ENCODE results near the gene ZNF280A.

DNA sequence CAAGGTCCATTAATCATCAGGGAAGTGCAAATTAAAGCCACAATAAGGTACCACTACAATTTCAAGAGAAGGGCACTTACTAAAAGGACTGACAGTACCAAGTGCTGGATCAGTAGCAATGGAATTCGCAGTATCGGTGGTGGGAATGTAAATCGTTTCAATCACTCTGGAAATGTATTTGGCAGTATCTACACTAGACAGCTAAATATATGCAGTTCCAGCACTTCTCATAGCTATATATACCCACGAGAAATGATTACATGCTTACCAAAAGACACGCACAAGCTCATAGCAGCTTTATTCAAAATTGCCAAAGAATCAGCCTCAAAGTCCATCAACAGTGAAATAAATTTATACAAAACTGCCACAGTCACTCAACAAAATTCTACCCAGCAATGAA lies 7.1 kb downstream of the ZNF280A start:
- TF ChIP-seq FOXK1 (CRISPR knock-in tag; IDR thresholded peaks at IDR 0.05; ENCODE audit: borderline replicate concordance) (no peak), FOSL1 (tag; conservative IDR thresholded peaks at IDR 0.05) (no peak), CEBPB (tag; IDR thresholded peaks at IDR 0.05) (no peak), CREM (IDR thresholded peaks at IDR 0.05; ENCODE audit: low read depth) (no peak), RFX5 (IDR thresholded peaks at IDR 0.05; ENCODE audit: low read depth, low read length) (no peak), SP1 (CRISPR knock-in tag; IDR thresholded peaks at IDR 0.05) (no peak), JUNB (CRISPR knock-in tag; conservative IDR thresholded peaks at IDR 0.05) (no peak), PTBP1 (IDR thresholded peaks at IDR 0.05; ENCODE audit: low read depth, low read length) (no peak), TCF7L2 (IDR thresholded peaks at IDR 0.05; ENCODE audit: low read depth, low read length) (no peak), CHD1 (IDR thresholded peaks at IDR 0.05; ENCODE audit: low read length) (no peak), ZNF24 (IDR thresholded peaks at IDR 0.05) (no peak)
- TF ChIP-seq, protein P1, sequence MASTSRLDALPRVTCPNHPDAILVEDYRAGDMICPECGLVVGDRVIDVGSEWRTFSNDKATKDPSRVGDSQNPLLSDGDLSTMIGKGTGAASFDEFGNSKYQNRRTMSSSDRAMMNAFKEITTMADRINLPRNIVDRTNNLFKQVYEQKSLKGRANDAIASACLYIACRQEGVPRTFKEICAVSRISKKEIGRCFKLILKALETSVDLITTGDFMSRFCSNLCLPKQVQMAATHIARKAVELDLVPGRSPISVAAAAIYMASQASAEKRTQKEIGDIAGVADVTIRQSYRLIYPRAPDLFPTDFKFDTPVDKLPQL (IDR thresholded peaks at IDR 0.05; ENCODE audit: extremely low read depth, insufficient read length) = no peak
- TF ChIP-seq, protein P2, sequence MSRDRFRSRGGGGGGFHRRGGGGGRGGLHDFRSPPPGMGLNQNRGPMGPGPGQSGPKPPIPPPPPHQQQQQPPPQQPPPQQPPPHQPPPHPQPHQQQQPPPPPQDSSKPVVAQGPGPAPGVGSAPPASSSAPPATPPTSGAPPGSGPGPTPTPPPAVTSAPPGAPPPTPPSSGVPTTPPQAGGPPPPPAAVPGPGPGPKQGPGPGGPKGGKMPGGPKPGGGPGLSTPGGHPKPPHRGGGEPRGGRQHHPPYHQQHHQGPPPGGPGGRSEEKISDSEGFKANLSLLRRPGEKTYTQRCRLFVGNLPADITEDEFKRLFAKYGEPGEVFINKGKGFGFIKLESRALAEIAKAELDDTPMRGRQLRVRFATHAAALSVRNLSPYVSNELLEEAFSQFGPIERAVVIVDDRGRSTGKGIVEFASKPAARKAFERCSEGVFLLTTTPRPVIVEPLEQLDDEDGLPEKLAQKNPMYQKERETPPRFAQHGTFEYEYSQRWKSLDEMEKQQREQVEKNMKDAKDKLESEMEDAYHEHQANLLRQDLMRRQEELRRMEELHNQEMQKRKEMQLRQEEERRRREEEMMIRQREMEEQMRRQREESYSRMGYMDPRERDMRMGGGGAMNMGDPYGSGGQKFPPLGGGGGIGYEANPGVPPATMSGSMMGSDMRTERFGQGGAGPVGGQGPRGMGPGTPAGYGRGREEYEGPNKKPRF (IDR thresholded peaks at IDR 0.05; ENCODE audit: low read depth, low read length) = no peak
- TF ChIP-seq, protein P3, sequence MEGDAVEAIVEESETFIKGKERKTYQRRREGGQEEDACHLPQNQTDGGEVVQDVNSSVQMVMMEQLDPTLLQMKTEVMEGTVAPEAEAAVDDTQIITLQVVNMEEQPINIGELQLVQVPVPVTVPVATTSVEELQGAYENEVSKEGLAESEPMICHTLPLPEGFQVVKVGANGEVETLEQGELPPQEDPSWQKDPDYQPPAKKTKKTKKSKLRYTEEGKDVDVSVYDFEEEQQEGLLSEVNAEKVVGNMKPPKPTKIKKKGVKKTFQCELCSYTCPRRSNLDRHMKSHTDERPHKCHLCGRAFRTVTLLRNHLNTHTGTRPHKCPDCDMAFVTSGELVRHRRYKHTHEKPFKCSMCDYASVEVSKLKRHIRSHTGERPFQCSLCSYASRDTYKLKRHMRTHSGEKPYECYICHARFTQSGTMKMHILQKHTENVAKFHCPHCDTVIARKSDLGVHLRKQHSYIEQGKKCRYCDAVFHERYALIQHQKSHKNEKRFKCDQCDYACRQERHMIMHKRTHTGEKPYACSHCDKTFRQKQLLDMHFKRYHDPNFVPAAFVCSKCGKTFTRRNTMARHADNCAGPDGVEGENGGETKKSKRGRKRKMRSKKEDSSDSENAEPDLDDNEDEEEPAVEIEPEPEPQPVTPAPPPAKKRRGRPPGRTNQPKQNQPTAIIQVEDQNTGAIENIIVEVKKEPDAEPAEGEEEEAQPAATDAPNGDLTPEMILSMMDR (IDR thresholded peaks at IDR 0.05 in 2 of 3, conservative IDR thresholded peaks at IDR 0.05 in 1 of 3; ENCODE audit: insufficient read depth in 2 of 3, low read depth in 1 of 3, low read length in 3 of 3) = no peak

Measured in K562 (cell line).